ENCODE data around the gene ARMC3. TPM values are rescaled to one million over a fixed set of nuclear protein-coding genes. Genes with fewer than 3 reads are reported as not detected.

ARMC3 gene
- total RNA-seq, 4 donors from 2014 or later = not detected

GRCh38 chr10:23024002-23024401 is 96.1 kb downstream of the ARMC3 start:
- no peaks in the 10 kb centered on the region for H3K36me3 ChIP-seq
- WGBS, 2 donors = 56 to 60% methylated on average over 2 of the region's 2 CpGs
- no peak for TF ChIP-seq POLR2A (IDR thresholded peaks at IDR 0.05)
- no peak for TF ChIP-seq CTCF (IDR thresholded peaks at IDR 0.05)
- no peaks in the 10 kb centered on the region for H3K4me1 ChIP-seq
- DNase-seq = no peak
- intact Hi-C loops (cut with DNase I) = no loop called here
- no peak overlapping the region for H3K27ac ChIP-seq
- peaks cover 0 to 4% (median 0%) of the 10 kb centered on the region in 3 donors for H3K9me3 ChIP-seq
- peaks cover 0 to 20% (median 0%) of the 10 kb centered on the region in 4 donors for H3K27me3 ChIP-seq
- H3K4me3 ChIP-seq = no peak overlapping the region

- intact Hi-C loops (cut with DNase I) = no loop called here
- Histone ChIP-seq H3K27me3 (peaks cover 0 to 19% (median 0%) of the 10 kb centered on the region in 4 donors), H3K36me3 (no peaks in the 10 kb centered on the region), H3K4me1 (no peaks in the 10 kb centered on the region), H3K4me3 (no peak overlapping the region), H3K9me3 (no peaks in the 10 kb centered on the region), H3K27ac (no peak overlapping the region)
- TF ChIP-seq POLR2A (IDR thresholded peaks at IDR 0.05) (no peak), CTCF (IDR thresholded peaks at IDR 0.05) (no peak)
- 52 to 75% methylated on average over 3 of the region's 3 CpGs for WGBS, 2 donors
- DNase-seq = no peak
Measured at GRCh38 chr10:23031318-23031717, 103.5 kb downstream of the ARMC3 start.

- intact Hi-C loops (cut with DNase I) = no loop called here
- no peak overlapping the region for H3K27ac ChIP-seq
- H3K36me3 ChIP-seq = no peaks in the 10 kb centered on the region
- no peak overlapping the region for H3K4me3 ChIP-seq
- H3K27me3 ChIP-seq = peaks cover 0 to 24% (median 0%) of the 10 kb centered on the region in 4 donors
- H3K9me3 ChIP-seq = no peaks in the 10 kb centered on the region
- no peaks in the 10 kb centered on the region for H3K4me1 ChIP-seq
- DNase-seq = no peak
- no peak for TF ChIP-seq CTCF (IDR thresholded peaks at IDR 0.05)
- no peak for TF ChIP-seq POLR2A (IDR thresholded peaks at IDR 0.05)
Measured at GRCh38 chr10:23034790-23035189, 106.9 kb downstream of the ARMC3 start.

- Histone ChIP-seq H3K36me3 (no peaks in the 10 kb centered on the region), H3K27ac (no peak overlapping the region), H3K9me3 (no peaks in the 10 kb centered on the region), H3K27me3 (peaks cover 0 to 18% (median 0%) of the 10 kb centered on the region in 4 donors), H3K4me3 (no peak overlapping the region), H3K4me1 (no peaks in the 10 kb centered on the region)
- TF ChIP-seq POLR2A (IDR thresholded peaks at IDR 0.05) = no peak
- TF ChIP-seq CTCF (IDR thresholded peaks at IDR 0.05) = peak in 1 of 6 experiments; percentile 20
- no peak for DNase-seq
- intact Hi-C loops (cut with DNase I) = no loop called here
Measured at GRCh38 chr10:23035569-23035968, 107.7 kb downstream of the ARMC3 start.

GRCh38 chr10:23037152-23037551 is 109.3 kb downstream of the ARMC3 start:
- 68 to 77% methylated on average over 9 to 10 of the region's 10 CpGs for WGBS, 2 donors
- Histone ChIP-seq H3K9me3 (no peaks in the 10 kb centered on the region), H3K4me3 (no peak overlapping the region), H3K27me3 (peaks cover 0 to 10% (median 0%) of the 10 kb centered on the region in 4 donors), H3K27ac (no peak overlapping the region), H3K4me1 (no peaks in the 10 kb centered on the region), H3K36me3 (no peaks in the 10 kb centered on the region)
- TF ChIP-seq CTCF (IDR thresholded peaks at IDR 0.05) (no peak), POLR2A (IDR thresholded peaks at IDR 0.05) (no peak)
- no peak for DNase-seq
- intact Hi-C loops (cut with DNase I) = no loop called here

Data from esophagus squamous epithelium (tissue), 5 donors.